ENCODE measurements around the gene PRKAG2. TPM values are rescaled to one million over a fixed set of nuclear protein-coding genes. Genes with fewer than 3 reads are reported as not detected.

The PRKAG2 gene
- total RNA-seq, 1 donor from 2014 or later = 17.9 TPM

DNA sequence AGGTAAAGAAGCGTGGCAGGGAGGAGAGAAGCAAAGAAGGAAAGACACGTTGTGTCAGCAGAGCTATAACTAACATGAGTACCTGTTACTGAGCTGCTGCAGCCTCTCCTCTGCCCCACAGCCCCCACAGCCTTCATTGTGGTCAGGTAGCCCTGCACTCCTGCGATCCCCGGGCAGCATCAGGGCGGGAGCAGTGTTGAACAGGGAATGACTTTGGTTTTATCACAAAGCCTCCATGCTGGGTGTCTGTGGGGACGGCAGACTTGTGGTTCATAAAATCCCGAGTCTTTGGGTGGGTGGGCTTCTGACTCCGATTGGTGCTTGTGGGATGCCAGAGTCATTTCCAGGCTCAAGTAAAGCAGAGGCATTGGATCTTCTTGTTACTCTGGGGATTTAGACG lies 14.8 kb upstream of the PRKAG2 start:
- H3K27me3 Mint-ChIP-seq = peaks cover 47% of the 10 kb centered on the region
- no peaks in the 10 kb centered on the region for H3K9me3 Mint-ChIP-seq
- no peak for DNase-seq (ENCODE audit: extremely low spot score, unreplicated experiment)
- no peak overlapping the region for H3K4me3 Mint-ChIP-seq
- H3K4me1 Mint-ChIP-seq (ENCODE audit: unreplicated experiment) = peaks cover 21% of the 10 kb centered on the region
- H3K36me3 Mint-ChIP-seq = no peaks in the 10 kb centered on the region
- no peak overlapping the region for H3K27ac Mint-ChIP-seq
- TF ChIP-seq, protein P1, sequence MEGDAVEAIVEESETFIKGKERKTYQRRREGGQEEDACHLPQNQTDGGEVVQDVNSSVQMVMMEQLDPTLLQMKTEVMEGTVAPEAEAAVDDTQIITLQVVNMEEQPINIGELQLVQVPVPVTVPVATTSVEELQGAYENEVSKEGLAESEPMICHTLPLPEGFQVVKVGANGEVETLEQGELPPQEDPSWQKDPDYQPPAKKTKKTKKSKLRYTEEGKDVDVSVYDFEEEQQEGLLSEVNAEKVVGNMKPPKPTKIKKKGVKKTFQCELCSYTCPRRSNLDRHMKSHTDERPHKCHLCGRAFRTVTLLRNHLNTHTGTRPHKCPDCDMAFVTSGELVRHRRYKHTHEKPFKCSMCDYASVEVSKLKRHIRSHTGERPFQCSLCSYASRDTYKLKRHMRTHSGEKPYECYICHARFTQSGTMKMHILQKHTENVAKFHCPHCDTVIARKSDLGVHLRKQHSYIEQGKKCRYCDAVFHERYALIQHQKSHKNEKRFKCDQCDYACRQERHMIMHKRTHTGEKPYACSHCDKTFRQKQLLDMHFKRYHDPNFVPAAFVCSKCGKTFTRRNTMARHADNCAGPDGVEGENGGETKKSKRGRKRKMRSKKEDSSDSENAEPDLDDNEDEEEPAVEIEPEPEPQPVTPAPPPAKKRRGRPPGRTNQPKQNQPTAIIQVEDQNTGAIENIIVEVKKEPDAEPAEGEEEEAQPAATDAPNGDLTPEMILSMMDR (conservative IDR thresholded peaks at IDR 0.05) = no peak

GRCh38 chr7:151891182-151891581 lies 14.3 kb upstream of the PRKAG2 start:
- H3K27me3 Mint-ChIP-seq = peaks cover 50% of the 10 kb centered on the region

GRCh38 chr7:151890355-151891004 lies 13.6 kb upstream of the PRKAG2 start:
- no peak overlapping the region for H3K27ac Mint-ChIP-seq
- peaks cover 16% of the 10 kb centered on the region for H3K4me1 Mint-ChIP-seq (ENCODE audit: unreplicated experiment)
- peaks cover 57% of the 10 kb centered on the region for H3K27me3 Mint-ChIP-seq
- H3K36me3 Mint-ChIP-seq = no peaks in the 10 kb centered on the region
- TF ChIP-seq, protein P1 (conservative IDR thresholded peaks at IDR 0.05) = no peak
- no peak for DNase-seq (ENCODE audit: extremely low spot score, unreplicated experiment)
- H3K4me3 Mint-ChIP-seq = no peak overlapping the region
- H3K9me3 Mint-ChIP-seq = no peaks in the 10 kb centered on the region

More at GRCh38 chr7:151891182-151891581, 14.3 kb upstream of the PRKAG2 start:
- no peaks in the 10 kb centered on the region for H3K36me3 Mint-ChIP-seq
- TF ChIP-seq, protein P1 (conservative IDR thresholded peaks at IDR 0.05) = no peak
- no peak overlapping the region for H3K4me3 Mint-ChIP-seq
- H3K4me1 Mint-ChIP-seq (ENCODE audit: unreplicated experiment) = peaks cover 18% of the 10 kb centered on the region
- H3K27ac Mint-ChIP-seq = no peak overlapping the region
- no peak for DNase-seq (ENCODE audit: extremely low spot score, unreplicated experiment)
- H3K9me3 Mint-ChIP-seq = no peaks in the 10 kb centered on the region

DNA sequence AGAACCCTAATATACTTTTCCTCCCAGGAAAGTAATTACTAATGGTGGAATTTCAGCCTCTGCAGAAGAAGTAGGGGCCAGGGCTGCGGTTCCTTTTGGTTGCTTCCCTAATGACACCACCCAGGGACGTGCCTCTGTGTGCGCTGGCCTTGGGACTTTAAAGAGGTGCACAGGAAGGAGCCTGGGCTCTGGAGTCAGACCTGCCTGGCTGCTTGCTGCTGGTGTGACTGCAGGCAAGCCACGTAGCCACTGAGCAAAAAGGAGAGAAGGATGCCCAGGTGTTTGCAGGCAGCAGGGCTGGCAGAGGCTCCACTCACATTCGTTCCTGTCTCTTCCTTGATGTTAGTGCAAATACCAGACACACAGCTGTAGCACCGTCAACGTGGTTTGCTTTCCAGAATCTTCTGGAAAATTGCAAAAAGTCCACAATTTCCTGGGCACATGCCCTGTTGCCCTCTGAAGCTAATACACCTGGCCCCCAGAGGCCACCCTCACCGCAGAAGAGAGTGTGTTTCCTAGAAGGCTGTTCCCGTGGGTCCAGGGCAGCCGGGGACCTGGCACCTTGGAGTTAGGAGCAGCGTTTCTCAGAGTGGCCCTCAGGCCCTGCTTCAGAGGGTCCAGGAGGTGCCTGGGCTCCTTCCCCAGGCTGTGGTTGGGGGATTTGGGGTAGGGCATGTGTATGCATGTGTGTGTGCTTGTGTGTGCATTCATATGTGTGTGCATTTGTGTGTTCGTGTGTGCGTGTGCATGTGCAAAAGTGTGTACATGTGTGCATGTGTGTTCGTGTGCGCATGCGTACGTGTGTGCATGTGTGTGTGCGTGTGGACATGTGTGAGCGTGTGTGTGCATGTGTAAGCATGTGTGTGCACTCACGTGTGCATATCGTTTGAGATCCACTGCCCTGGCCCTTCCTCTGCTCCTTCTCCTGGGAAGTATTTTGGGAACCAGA lies 12.8 kb upstream of the PRKAG2 start:
- no peaks in the 10 kb centered on the region for H3K9me3 Mint-ChIP-seq
- no peak overlapping the region for H3K4me3 Mint-ChIP-seq
- peaks cover 61% of the 10 kb centered on the region for H3K27me3 Mint-ChIP-seq
- DNase-seq (ENCODE audit: extremely low spot score, unreplicated experiment) = no peak
- no peaks in the 10 kb centered on the region for H3K36me3 Mint-ChIP-seq
- no peak overlapping the region for H3K27ac Mint-ChIP-seq
- TF ChIP-seq, protein P1 (conservative IDR thresholded peaks at IDR 0.05) = no peak
- H3K4me1 Mint-ChIP-seq (ENCODE audit: unreplicated experiment) = peaks cover 11% of the 10 kb centered on the region

DNA sequence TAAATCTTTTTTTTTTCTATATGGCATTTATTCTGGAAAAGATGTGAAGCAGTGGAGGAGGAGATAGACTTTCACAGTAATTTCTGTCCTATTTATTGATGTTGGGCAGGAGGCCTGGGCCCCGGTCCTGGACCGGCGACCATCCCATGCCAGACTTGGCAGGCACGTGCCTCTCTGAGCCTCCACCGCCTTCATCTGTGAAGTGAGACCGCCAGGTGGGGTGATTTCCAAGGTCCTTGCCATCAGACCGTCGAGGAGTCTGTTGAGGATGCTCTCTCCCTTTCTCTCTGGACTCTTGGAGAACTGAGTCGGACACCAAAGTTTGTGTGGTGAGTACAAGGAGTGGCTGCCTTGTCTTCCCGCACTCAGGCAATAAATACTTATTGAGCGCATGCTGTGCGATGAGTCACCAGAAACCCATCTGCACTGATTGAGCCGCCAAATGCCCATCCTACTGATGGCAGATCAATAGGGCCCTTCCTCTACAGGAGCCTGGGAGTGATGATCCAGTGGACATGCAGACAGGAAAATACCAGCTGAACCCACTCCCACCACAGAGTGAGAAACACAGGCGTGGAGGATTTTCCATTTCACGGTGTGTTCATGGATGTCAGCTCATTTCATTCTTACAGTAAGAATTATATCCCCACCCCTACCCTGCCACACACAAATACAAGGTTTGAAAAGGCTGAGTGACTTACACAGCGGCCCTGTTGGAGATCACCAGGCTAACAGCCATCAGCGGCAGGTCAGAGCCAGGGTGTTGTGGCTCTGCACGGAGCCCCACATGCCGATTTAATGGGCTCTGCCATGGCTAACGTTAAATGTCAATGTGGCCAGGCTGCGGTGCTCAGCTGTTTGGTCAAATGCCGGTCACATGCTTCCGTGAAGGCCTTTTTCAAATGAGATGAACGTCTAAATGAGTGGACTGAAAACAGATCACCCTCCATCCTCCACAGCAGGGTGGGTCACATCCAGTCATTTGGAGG lies 11.5 kb upstream of the PRKAG2 start:
- H3K27me3 Mint-ChIP-seq = peaks cover 70% of the 10 kb centered on the region
- no peaks in the 10 kb centered on the region for H3K36me3 Mint-ChIP-seq
- TF ChIP-seq, protein P1 (conservative IDR thresholded peaks at IDR 0.05) = no peak
- H3K9me3 Mint-ChIP-seq = no peaks in the 10 kb centered on the region
- no peak overlapping the region for H3K4me3 Mint-ChIP-seq
- H3K4me1 Mint-ChIP-seq (ENCODE audit: unreplicated experiment) = peaks cover 11% of the 10 kb centered on the region
- DNase-seq (ENCODE audit: extremely low spot score, unreplicated experiment) = no peak
- H3K27ac Mint-ChIP-seq = no peak overlapping the region

All from type B pancreatic cell (in vitro differentiated cells).